ENCODE results near the gene PRKCE.

PRKCE gene

DNA sequence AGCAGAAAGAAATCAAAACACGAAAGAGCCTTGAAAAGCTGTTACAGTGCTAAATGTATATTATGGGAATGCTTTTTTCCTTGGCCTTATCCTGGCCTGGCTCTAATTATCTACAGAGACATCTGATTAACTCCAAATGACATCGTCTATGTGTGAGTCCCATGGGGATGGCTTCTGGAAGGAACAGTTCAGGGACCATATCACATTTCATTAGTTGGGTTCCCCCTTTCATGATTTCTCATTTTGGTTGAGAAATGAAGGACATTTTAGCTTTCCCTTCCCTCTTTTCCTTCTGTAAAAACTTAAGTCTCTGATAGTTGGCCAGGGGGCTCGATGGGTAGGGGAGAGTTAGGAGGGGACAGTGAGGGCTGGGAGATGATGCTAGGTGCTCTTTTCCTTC, 116.7 kb downstream of the PRKCE start:
- Mint-ChIP-seq H3K27ac (no peak overlapping the region), H3K4me3 (no peak overlapping the region), H3K27me3 (no peaks in the 10 kb centered on the region), H3K9me3 (no peaks in the 10 kb centered on the region), H3K36me3 (ENCODE audit: low read depth) (no peaks in the 10 kb centered on the region), H3K4me1 (peaks cover 8% of the 10 kb centered on the region)
- ATAC-seq (no peak), DNase-seq (no peak)

DNA sequence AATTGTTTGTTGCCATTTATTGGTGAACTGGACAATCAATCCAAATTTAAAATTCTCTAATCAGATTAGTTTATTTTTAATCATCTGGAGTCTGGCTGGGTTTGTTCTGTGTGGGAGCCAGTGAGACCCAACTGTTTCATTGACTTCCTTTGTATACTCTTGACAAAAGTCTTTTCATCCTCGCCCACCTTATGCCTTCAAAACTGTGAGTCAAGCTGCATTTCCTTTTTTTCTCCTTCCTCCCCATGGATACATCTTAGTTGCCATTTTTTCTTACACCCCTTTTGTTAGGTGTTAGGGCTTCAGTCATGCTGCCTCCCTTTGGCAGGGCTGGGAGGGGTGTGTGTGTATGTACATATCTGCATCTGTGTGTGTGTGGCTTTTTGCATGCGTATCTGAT, 117.6 kb downstream of the PRKCE start:
- H3K27ac Mint-ChIP-seq = no peak overlapping the region
- H3K36me3 Mint-ChIP-seq (ENCODE audit: low read depth) = no peaks in the 10 kb centered on the region
- peaks cover 8% of the 10 kb centered on the region for H3K4me1 Mint-ChIP-seq
- ATAC-seq = no peak
- H3K27me3 Mint-ChIP-seq = no peaks in the 10 kb centered on the region
- DNase-seq = no peak
- no peak overlapping the region for H3K4me3 Mint-ChIP-seq
- H3K9me3 Mint-ChIP-seq = no peaks in the 10 kb centered on the region

DNA sequence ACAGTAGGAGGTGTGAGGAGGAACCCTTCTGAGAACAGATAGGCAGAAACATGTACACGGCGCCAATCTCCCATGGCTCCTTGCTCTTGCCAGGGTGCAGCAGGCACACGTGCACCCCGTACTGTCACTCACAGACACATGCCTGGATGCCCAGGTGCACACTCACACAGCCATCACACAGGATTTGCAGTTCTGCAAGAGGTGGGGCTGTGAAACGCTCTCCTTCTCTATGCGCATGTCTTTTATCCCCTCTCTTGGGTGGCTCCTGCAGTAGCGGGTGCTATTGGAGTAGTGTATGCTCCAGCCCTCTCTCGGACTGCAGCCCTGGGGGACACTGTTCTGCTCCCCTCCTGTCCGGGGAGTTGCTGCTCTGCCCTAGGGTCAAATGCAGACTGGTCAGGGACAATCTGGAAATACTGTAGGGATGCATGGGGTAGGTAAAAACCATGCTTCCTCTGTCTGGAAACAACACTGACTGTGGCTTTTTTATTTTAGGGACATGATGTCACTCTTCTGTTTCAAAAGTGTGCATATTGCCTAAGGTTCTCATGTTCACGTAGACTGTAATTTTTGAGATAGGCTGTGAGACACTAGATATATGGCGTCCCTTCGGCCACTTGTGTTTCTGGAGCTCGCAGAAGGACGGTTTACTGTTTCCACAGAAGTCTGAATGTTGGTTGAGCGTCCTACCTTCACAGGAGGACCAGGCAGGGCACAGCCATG, 118.5 kb downstream of the PRKCE start:
- H3K9me3 Mint-ChIP-seq = no peaks in the 10 kb centered on the region
- no peaks in the 10 kb centered on the region for H3K36me3 Mint-ChIP-seq (ENCODE audit: low read depth)
- ATAC-seq (no peak), DNase-seq (no peak)
- H3K4me3 Mint-ChIP-seq = no peak overlapping the region
- no peak overlapping the region for H3K27ac Mint-ChIP-seq
- peaks cover 5% of the 10 kb centered on the region for H3K4me1 Mint-ChIP-seq
- H3K27me3 Mint-ChIP-seq = no peaks in the 10 kb centered on the region

DNA sequence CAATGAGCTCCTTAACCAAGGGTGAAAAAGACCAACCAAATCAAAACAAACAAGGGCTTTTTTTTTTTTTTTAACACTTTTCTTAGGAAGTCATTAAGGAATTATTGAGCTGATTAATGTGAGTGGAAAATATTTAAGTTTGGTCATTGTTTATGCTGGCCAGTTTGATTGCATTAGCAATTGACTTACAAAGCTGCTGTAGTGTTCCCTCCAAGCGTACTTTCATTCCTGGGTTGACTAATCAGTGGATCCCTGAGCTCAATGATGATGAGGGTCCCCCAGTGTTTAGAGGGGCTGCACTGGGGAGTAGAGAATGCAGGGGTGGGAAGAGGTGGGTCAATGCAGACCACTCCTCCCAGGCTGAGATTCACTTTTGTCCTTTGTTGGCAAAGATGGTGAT, 119.3 kb downstream of the PRKCE start:
- DNase-seq = no peak
- Mint-ChIP-seq H3K4me3 (no peak overlapping the region), H3K4me1 (peaks cover 1% of the 10 kb centered on the region), H3K36me3 (ENCODE audit: low read depth) (no peaks in the 10 kb centered on the region), H3K9me3 (no peaks in the 10 kb centered on the region), H3K27ac (no peak overlapping the region), H3K27me3 (no peaks in the 10 kb centered on the region)
- no peak for ATAC-seq

DNA sequence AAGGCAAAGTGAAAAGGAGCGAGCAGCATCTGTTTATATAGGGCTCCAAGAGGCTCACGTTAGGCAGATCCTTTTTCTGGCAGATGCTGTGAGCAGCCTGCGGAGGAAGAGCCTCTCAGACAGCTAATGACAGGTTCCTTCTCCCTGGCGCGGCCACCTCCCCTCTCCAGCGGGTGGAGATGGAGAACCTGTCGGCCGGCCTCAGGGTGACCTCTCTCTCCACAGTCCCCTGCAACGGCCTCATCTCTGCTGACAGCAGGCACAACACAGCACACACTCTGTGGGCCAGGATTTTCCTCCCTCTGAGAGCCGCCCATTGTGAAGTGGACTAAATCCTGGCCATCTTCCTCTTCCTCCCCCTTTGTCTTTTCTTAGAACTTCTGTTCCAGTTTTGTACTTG, 119.8 kb downstream of the PRKCE start:
- H3K4me1 Mint-ChIP-seq = peaks cover 3% of the 10 kb centered on the region
- no peak overlapping the region for H3K4me3 Mint-ChIP-seq
- no peaks in the 10 kb centered on the region for H3K9me3 Mint-ChIP-seq
- DNase-seq (no peak), ATAC-seq (no peak)
- H3K27me3 Mint-ChIP-seq = no peaks in the 10 kb centered on the region
- no peaks in the 10 kb centered on the region for H3K36me3 Mint-ChIP-seq (ENCODE audit: low read depth)
- no peak overlapping the region for H3K27ac Mint-ChIP-seq

DNA sequence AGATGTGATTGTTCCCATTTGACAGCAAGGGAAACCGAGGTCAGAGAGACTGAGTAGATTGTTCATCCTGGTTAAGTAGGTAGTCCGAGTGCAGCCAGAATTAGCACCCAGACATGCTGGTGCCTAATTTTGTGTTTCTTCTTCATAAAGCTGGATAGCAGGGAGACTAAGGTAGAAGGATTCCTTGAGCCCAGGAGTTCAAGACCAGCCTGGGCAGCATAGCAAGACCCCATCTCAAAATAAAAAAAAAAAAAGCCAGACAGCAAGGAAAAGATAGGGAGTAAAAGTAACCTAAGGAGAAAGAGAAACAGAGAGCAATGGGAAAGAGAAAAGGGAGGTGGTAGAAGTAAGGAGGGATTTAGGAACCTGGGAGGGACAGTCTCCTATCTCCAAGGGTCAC, 120.6 kb downstream of the PRKCE start:
- ATAC-seq (no peak), DNase-seq (no peak)
- Mint-ChIP-seq H3K27me3 (no peaks in the 10 kb centered on the region), H3K36me3 (ENCODE audit: low read depth) (no peaks in the 10 kb centered on the region), H3K4me3 (no peak overlapping the region), H3K9me3 (no peaks in the 10 kb centered on the region), H3K4me1 (peaks cover 3% of the 10 kb centered on the region), H3K27ac (no peak overlapping the region)

DNA sequence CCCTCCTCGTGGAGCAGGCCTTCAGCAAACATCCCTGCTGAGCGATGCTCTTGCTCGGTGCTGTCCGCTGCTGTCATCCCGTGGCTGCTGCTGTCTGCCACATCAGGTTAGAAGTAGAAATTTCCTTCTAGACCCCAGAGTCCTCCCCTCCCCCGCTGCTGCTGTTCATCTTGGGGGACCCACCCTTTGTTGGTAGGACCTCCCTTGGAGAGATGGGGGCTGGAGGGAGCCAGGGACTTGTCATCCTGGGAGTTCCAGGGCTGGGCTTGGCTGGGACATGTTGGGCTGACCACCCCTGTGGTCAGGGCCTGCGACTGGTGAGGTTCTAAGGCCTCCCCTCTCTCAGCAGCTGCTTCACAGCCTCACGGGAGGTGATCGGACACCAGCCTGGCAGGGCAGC, 122.4 kb downstream of the PRKCE start:
- Mint-ChIP-seq H3K27me3 (no peaks in the 10 kb centered on the region), H3K4me3 (no peak overlapping the region), H3K9me3 (no peaks in the 10 kb centered on the region), H3K27ac (no peak overlapping the region), H3K36me3 (ENCODE audit: low read depth) (no peaks in the 10 kb centered on the region), H3K4me1 (peaks cover 7% of the 10 kb centered on the region)
- DNase-seq (no peak), ATAC-seq (no peak)

DNA sequence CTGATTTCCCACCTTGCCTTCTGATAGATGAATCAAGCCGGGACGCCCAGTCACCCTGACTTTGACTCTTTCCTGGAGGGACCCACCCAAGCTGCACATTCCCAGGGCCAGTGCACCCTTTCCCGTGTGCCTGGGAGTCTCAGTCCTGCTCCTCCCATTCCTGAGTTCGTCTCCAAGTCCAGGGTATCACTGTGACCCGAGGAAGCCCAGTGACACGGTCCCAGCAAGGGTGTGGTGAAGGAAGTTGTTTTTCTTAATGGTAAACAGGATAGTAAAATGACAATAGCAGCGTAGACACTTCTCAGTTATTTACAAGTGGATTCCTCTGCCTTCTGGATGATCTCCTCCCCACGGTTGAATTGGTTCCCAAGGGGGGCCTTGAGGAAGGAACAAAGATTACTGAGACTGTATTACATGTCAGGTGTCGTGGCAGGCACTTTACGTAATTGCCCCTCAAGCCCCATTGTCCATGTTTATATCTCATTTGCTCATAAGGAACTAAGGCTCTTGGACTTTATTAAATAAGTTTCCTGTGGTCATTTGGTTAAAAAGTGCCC, 123.3 kb downstream of the PRKCE start:
- H3K9me3 Mint-ChIP-seq = no peaks in the 10 kb centered on the region
- H3K27me3 Mint-ChIP-seq = peaks cover 2% of the 10 kb centered on the region
- H3K27ac Mint-ChIP-seq = no peak overlapping the region
- DNase-seq = no peak
- no peak overlapping the region for H3K4me3 Mint-ChIP-seq
- H3K36me3 Mint-ChIP-seq (ENCODE audit: low read depth) = no peaks in the 10 kb centered on the region
- H3K4me1 Mint-ChIP-seq = peaks cover 7% of the 10 kb centered on the region
- no peak for ATAC-seq

DNA sequence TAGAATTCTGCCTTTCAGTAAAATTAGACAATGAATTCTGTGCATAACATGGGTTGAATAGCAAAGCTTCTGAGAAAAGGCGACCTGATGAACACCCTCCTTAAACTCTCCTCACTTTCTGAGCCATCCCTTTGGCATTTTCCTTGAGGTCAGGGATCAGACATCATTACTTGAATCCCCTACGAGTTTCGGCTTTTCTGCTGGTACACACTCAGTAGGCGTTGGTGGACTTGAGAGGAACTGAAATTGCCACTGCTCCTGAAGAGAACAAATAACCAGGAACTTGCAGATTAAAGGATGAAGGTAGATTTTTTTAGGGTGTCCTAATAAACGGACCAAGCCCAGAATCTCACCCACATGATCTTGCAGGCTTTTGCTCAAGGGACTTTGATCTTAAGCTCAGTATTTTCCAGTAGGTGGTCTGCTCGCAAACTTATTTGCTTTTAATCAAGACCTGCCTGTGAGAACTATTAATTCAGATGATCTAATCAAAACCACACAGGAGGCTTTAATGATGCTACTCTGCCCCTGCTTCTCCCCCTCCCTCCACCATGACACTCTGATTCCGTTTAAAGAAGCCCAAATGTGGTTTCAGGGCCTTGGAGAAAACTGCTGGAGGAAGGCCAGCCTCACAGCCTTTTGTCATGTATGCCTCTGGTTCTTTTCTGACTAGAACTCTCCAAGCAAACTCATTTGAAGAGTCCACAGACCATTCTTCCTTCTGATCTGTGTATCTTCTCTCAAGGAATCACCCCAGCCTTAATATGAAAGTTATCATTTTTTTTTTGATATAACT, 124.9 kb downstream of the PRKCE start:
- Mint-ChIP-seq H3K36me3 (ENCODE audit: low read depth) (no peaks in the 10 kb centered on the region), H3K4me1 (peaks cover 7% of the 10 kb centered on the region), H3K9me3 (no peaks in the 10 kb centered on the region), H3K27me3 (peaks cover 2% of the 10 kb centered on the region), H3K4me3 (no peak overlapping the region), H3K27ac (no peak overlapping the region)
- DNase-seq (no peak), ATAC-seq (no peak)

DNA sequence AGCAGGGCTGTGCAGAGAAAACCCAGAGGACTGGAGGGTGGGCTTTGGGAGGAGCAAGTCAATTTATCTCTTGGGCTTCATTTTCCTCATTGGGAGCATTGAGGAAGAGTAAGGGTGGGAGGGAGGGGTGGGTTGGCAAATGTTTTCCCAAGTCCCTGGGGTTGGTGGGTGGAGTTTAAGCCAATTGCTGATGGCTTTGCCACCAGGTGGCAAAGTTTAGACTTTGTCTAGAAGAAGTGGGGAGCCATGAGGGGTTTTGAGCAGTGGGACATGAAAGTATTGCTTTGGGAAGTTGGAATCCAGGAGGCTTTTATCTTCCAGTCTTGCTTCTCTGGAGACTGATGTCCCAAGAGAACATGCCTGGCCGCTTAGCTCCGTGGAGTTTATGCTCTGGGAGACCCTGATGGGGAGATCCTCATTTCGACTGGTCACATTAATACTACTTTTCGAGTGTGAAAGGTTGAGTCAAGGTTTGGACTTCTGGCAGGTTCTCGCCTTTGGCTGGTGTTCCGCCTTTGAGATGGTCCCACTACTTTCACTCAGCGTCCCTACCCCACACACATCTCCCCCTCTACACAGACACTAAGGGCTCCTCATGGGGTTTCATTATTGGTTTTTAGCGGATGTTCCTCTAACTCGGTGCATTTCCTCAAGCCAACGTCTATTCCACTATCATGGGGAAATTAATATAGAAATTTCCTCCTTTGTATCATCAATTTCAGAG, 126.7 kb downstream of the PRKCE start:
- H3K4me3 Mint-ChIP-seq = no peak overlapping the region
- no peaks in the 10 kb centered on the region for H3K36me3 Mint-ChIP-seq (ENCODE audit: low read depth)
- peaks cover 7% of the 10 kb centered on the region for H3K4me1 Mint-ChIP-seq

DNA sequence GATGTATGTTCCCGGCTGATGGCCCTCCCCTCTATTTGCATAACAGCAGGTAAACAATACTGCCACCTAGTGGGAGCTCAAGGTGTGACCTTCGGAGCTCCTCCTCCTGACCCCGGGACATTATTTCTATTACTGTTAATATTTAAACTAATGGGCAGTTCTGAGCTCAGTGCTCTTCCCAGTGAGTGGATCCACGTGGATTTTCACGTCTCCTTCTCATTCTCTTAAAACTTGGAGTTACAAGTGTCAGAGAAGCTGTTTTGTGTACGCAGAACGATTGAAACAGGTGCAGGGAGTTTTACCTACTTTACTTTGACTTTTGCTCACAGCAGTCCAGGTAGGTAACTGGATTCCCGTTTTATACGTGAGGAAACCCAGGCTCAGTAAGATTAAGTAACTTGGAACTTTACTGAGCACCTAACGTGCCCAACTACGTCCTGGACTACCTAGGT, 127.3 kb downstream of the PRKCE start:
- Mint-ChIP-seq H3K9me3 (no peaks in the 10 kb centered on the region), H3K27me3 (peaks cover 2% of the 10 kb centered on the region), H3K4me1 (peaks cover 7% of the 10 kb centered on the region), H3K27ac (no peak overlapping the region), H3K4me3 (no peak overlapping the region), H3K36me3 (ENCODE audit: low read depth) (no peaks in the 10 kb centered on the region)
- peak; percentile 70 for DNase-seq
- ATAC-seq = peak; percentile 43

More for the DNA sequence above, 126.7 kb downstream of the PRKCE start:
- no peak for DNase-seq
- no peaks in the 10 kb centered on the region for H3K9me3 Mint-ChIP-seq
- H3K27me3 Mint-ChIP-seq = peaks cover 2% of the 10 kb centered on the region
- no peak overlapping the region for H3K27ac Mint-ChIP-seq
- no peak for ATAC-seq

DNA sequence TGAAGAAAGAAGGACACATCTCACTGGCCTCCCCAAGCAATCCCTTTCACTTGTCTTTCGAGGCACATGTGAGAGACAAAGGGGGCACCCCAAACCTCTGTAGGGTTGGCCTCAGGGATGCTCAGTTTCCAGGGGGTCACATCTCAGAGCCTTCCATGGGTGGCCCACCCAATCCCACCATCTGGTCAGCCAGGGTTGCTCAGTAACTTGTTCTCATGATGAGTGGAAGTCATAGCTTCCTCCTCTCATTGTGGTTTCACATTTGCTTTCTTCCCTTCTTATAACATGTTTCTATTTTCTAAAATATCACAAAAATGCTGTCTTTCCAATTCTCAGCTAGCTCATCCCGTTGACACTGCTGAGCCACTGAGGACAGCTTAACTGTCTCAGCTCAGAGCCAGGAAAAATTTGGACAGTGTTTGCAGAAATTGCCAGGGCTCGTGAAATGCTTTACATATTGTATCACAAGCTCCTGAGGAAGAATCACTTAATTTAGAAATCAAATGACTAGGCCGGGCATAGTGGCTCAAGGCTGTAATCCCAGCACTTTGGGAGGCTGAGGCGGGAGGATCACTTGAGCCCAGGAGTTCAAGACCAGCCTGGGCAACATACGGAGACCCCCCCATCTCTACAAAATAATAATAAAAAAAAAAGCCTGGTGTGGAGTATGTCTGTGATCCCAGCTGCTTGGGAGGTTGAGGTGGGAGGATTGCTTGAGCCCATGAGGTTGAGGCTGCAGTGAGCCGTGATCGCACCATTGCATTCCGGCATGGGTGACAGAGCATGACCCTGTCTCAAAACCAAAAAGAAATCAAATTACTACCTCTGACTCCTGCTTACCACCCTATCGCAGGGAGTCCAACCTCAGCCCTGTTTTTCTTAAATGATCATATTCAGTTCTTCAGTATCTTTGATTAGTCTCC, 129.3 kb downstream of the PRKCE start:
- peaks cover 9% of the 10 kb centered on the region for H3K4me1 Mint-ChIP-seq
- DNase-seq = no peak
- no peak overlapping the region for H3K27ac Mint-ChIP-seq
- H3K9me3 Mint-ChIP-seq = no peaks in the 10 kb centered on the region
- no peak for ATAC-seq
- no peaks in the 10 kb centered on the region for H3K36me3 Mint-ChIP-seq (ENCODE audit: low read depth)
- no peak overlapping the region for H3K4me3 Mint-ChIP-seq
- peaks cover 2% of the 10 kb centered on the region for H3K27me3 Mint-ChIP-seq

DNA sequence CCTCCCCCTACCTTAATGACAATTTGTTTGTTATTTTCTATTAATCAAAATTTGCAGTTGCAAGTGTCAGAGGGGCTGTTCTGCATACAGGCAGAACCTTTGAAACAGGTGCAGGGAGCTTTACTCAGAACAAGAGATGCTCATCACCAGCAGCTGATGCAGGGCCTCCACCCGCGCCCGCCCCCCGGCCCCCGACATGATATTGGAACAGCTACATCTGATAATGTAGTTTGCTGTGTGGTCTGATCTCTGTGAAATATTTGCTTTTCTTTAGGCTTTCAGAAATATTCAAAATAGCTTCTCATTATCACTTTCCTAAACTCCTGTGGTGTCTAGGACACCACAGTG, 130.0 kb downstream of the PRKCE start:
- H3K27ac Mint-ChIP-seq = no peak overlapping the region
- H3K9me3 Mint-ChIP-seq = no peaks in the 10 kb centered on the region
- peaks cover 13% of the 10 kb centered on the region for H3K4me1 Mint-ChIP-seq
- H3K4me3 Mint-ChIP-seq = no peak overlapping the region
- peaks cover 2% of the 10 kb centered on the region for H3K27me3 Mint-ChIP-seq
- H3K36me3 Mint-ChIP-seq (ENCODE audit: low read depth) = no peaks in the 10 kb centered on the region
- no peak for ATAC-seq
- DNase-seq = no peak

DNA sequence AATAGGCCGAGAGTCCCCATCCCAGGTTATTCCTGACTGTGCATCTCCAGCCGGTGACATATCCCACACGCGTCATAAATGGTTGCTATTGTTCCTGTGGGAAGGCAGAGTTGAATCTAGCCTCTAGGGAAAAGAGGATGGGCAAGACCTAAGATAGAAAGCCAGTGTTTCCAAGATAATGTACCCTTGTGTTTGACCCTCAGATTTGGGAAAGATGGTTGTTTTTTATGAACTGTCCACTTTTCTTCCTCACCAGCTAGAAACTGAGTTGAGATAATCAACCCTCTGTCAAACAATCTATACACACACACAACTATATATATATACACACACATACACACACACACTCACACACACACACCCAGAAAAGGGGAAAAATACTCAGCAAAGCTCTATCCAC, 131.0 kb downstream of the PRKCE start:
- DNase-seq (no peak), ATAC-seq (no peak)
- peaks cover 2% of the 10 kb centered on the region for H3K27me3 Mint-ChIP-seq
- H3K4me1 Mint-ChIP-seq = peaks cover 13% of the 10 kb centered on the region
- H3K9me3 Mint-ChIP-seq = no peaks in the 10 kb centered on the region
- no peak overlapping the region for H3K27ac Mint-ChIP-seq
- no peaks in the 10 kb centered on the region for H3K36me3 Mint-ChIP-seq (ENCODE audit: low read depth)
- H3K4me3 Mint-ChIP-seq = no peak overlapping the region

Measured in activated naive CD8-positive, alpha-beta T cell treated with anti-CD3 and anti-CD28 coated beads, Interleukin-2, amount 50 U/mL, for 24 hours (primary cell).